ENCODE data around the gene CDKAL1. TPM values are rescaled to one million over a fixed set of nuclear protein-coding genes. Genes with fewer than 3 reads are reported as not detected.

CDKAL1 gene
- total and polyA plus RNA-seq, 2 experiments from 2014 or later, result 12.2 to 13.7 TPM

GRCh38 chr6:21104288-21104687 is 570.0 kb downstream of the CDKAL1 start:
- DNase-seq (ENCODE audit: low read depth in 1 of 2, low spot score in 1 of 2), result no peak
- Histone ChIP-seq H3K4me3 (no peak overlapping the region), H3K4me1 (ENCODE audit: low read depth) (peaks cover 42% of the 10 kb centered on the region), H3K27ac (no peak overlapping the region), H3K36me3 (no peaks in the 10 kb centered on the region), H3K27me3 (no peaks in the 10 kb centered on the region), H3K9me3 (ENCODE audit: low read depth) (no peaks in the 10 kb centered on the region)
- TF ChIP-seq CTCF (IDR thresholded peaks at IDR 0.05; ENCODE audit: low read depth, low read length), result no peak

- no peak for TF ChIP-seq CTCF (IDR thresholded peaks at IDR 0.05; ENCODE audit: low read depth, low read length)
- no peaks in the 10 kb centered on the region for H3K36me3 ChIP-seq
- no peaks in the 10 kb centered on the region for H3K27me3 ChIP-seq
- H3K4me1 ChIP-seq (ENCODE audit: low read depth), result peaks cover 34% of the 10 kb centered on the region
- no peak overlapping the region for H3K4me3 ChIP-seq
- no peak overlapping the region for H3K27ac ChIP-seq
- no peaks in the 10 kb centered on the region for H3K9me3 ChIP-seq (ENCODE audit: low read depth)
- DNase-seq (ENCODE audit: low read depth in 1 of 2, low spot score in 1 of 2), result no peak
These were observed 573.5 kb downstream of the CDKAL1 start for GRCh38 chr6:21107796-21108195.

GRCh38 chr6:21109391-21110178 is 575.3 kb downstream of the CDKAL1 start:
- H3K36me3 ChIP-seq, result no peaks in the 10 kb centered on the region
- no peak overlapping the region for H3K27ac ChIP-seq
- H3K4me1 ChIP-seq (ENCODE audit: low read depth), result peaks cover 23% of the 10 kb centered on the region
- H3K4me3 ChIP-seq, result no peak overlapping the region
- no peaks in the 10 kb centered on the region for H3K27me3 ChIP-seq
- DNase-seq (ENCODE audit: low read depth in 1 of 2, low spot score in 1 of 2), result peak in 1 of 2 donors; percentile 74
- H3K9me3 ChIP-seq (ENCODE audit: low read depth), result no peaks in the 10 kb centered on the region
- no peak for TF ChIP-seq CTCF (IDR thresholded peaks at IDR 0.05; ENCODE audit: low read depth, low read length)

GRCh38 chr6:21110684-21111083 is 576.4 kb downstream of the CDKAL1 start:
- TF ChIP-seq CTCF (IDR thresholded peaks at IDR 0.05; ENCODE audit: low read depth, low read length), result no peak
- Histone ChIP-seq H3K4me1 (ENCODE audit: low read depth) (peaks cover 31% of the 10 kb centered on the region), H3K36me3 (no peaks in the 10 kb centered on the region), H3K4me3 (no peak overlapping the region), H3K27me3 (no peaks in the 10 kb centered on the region), H3K27ac (no peak overlapping the region), H3K9me3 (ENCODE audit: low read depth) (no peaks in the 10 kb centered on the region)
- DNase-seq (ENCODE audit: low read depth in 1 of 2, low spot score in 1 of 2), result no peak

GRCh38 chr6:21111093-21111725 is 577.0 kb downstream of the CDKAL1 start:
- no peak for DNase-seq (ENCODE audit: low read depth in 1 of 2, low spot score in 1 of 2)
- Histone ChIP-seq H3K4me1 (ENCODE audit: low read depth) (peaks cover 31% of the 10 kb centered on the region), H3K27me3 (no peaks in the 10 kb centered on the region), H3K27ac (no peak overlapping the region), H3K4me3 (no peak overlapping the region), H3K9me3 (ENCODE audit: low read depth) (no peaks in the 10 kb centered on the region), H3K36me3 (no peaks in the 10 kb centered on the region)
- TF ChIP-seq CTCF (IDR thresholded peaks at IDR 0.05; ENCODE audit: low read depth, low read length), result no peak

All from cardiac muscle cell (in vitro differentiated cells and primary cell).